Activated T-cell treated with anti-CD3 and anti-CD28 coated beads, Interleukin-2, amount 50 U/mL, for 4 hours (primary cell): ENCODE data around the gene PGBD1. TPM values are rescaled to one million over a fixed set of nuclear protein-coding genes. Genes with fewer than 3 reads are reported as not detected.
"Not testable (repeated sequence)": the region's sequence is repeated elsewhere in the genome, so short reads cannot be mapped to it uniquely, and the experiment has no call there.

Experiments used
- ATAC-seq, 2 donors: fragments of 200-7000 bp; cut with Tn5 transposase; one replicate each; pipeline ENCODE4 v1.10.0; 2021
- DNase-seq: peaks from one replicate; pipeline ENCODE4 v3.0.0-alpha.2; 2020
- H3K27me3 Mint-ChIP-seq: one replicate; pipeline ENCODE4 v1.8.0; 2021; ENCODE audit warnings: low read depth, mixed read lengths
- H3K36me3 Mint-ChIP-seq: one replicate; pipeline ENCODE4 v1.8.0; 2022; ENCODE audit warnings: mixed read lengths; ENCODE audit not compliant: insufficient read depth
- H3K4me1 Mint-ChIP-seq: one replicate; pipeline ENCODE4 v1.8.0; 2021; ENCODE audit warnings: low read depth, mixed read lengths
- H3K4me3 Mint-ChIP-seq: one replicate; pipeline ENCODE4 v1.8.0; 2021; ENCODE audit warnings: mild to moderate bottlenecking, moderate library complexity, mixed read lengths
- H3K9me3 Mint-ChIP-seq: one replicate; pipeline ENCODE4 v1.8.0; 2021; ENCODE audit warnings: mixed read lengths
- total RNA-seq, 3 donors: library from RNA; stranded (reverse); gene quantifications; one replicate each; pipeline ENCODE4 v1.2.1, GENCODE V29; 2021

The PGBD1 gene
- total RNA-seq, 3 donors from 2014 or later: 1.7 to 2.7 (median 2.3) TPM

DNA sequence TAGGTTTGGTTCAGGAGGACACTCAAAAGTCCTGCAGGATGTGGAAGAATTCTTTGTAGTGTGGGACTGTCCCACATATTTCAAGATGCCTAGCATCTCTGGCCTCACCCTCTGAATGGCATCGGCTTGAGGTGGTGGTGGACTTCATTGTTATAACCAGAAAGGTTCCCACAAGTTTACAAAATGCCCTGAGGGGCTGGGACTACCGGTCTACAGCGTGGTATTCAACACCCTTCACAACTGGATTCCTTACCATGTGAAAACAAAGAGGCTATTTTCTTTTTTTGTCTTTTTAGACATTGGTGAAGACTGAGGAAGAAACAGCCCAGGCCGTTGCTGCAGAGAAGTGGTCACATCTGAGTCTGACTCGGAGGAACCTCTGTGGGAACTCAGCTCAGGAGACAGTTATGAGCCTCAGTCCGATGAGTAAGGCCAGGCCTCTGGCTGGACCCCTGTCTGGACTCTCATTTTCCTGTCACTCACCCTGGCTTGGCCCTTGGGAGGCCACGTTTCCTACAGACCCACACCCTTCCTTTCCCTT, 15.2 kb downstream of the PGBD1 start:
- H3K9me3 Mint-ChIP-seq: no peaks in the 10 kb centered on the region
- no peaks in the 10 kb centered on the region for H3K27me3 Mint-ChIP-seq
- H3K4me3 Mint-ChIP-seq: no peak overlapping the region
- peaks cover 5% of the 10 kb centered on the region for H3K36me3 Mint-ChIP-seq
- ATAC-seq: no peak
- no peak for DNase-seq
- H3K4me1 Mint-ChIP-seq: no peaks in the 10 kb centered on the region

- Mint-ChIP-seq H3K9me3 (peaks cover 5% of the 10 kb centered on the region), H3K4me1 (peaks cover 22% of the 10 kb centered on the region), H3K36me3 (peaks cover under 1% of the 10 kb centered on the region), H3K27me3 (peaks cover 4% of the 10 kb centered on the region), H3K4me3 (peak overlapping the region; percentile 46)
- ATAC-seq (peak; percentile 67 to 82), DNase-seq (no peak)
Measured at GRCh38 chr6:28303570-28303969, 22.2 kb downstream of the PGBD1 start.

DNA sequence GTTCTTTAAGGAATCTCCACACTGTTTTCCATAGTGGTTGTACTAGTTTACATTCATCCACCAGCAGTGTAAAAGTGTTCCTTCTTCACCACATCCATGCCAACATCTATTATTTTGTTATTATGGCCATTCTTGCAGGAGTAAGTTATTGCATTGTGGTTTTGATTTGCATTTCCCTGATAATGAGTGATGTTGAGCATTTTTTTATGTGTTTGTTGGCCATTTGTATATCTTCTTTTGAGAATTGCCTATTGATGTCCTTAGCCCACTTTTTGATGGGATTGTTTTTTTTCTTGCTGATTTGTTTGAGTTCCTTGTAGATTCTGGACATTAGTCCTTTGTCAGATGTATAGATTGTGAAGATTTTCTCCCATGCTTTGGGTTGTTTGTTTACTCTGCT, 25.0 kb downstream of the PGBD1 start:
- peaks cover 23% of the 10 kb centered on the region for H3K27me3 Mint-ChIP-seq
- H3K36me3 Mint-ChIP-seq, DNase-seq, ATAC-seq, H3K9me3 Mint-ChIP-seq, H3K4me3 Mint-ChIP-seq: not testable (repeated sequence)
- peaks cover 22% of the 10 kb centered on the region for H3K4me1 Mint-ChIP-seq

- no peak for ATAC-seq
- no peaks in the 10 kb centered on the region for H3K4me1 Mint-ChIP-seq
- peaks cover 4% of the 10 kb centered on the region for H3K9me3 Mint-ChIP-seq
- no peak for DNase-seq
- no peak overlapping the region for H3K4me3 Mint-ChIP-seq
- H3K27me3 Mint-ChIP-seq: peaks cover 30% of the 10 kb centered on the region
- H3K36me3 Mint-ChIP-seq: no peaks in the 10 kb centered on the region
Measured at GRCh38 chr6:28311139-28311823, 29.9 kb downstream of the PGBD1 start.

- H3K4me1 Mint-ChIP-seq: no peaks in the 10 kb centered on the region
- no peaks in the 10 kb centered on the region for H3K36me3 Mint-ChIP-seq
- no peak for ATAC-seq
- no peaks in the 10 kb centered on the region for H3K9me3 Mint-ChIP-seq
- H3K4me3 Mint-ChIP-seq: no peak overlapping the region
- peaks cover 33% of the 10 kb centered on the region for H3K27me3 Mint-ChIP-seq
- no peak for DNase-seq
Measured at GRCh38 chr6:28312939-28313338, 31.6 kb downstream of the PGBD1 start.

DNA sequence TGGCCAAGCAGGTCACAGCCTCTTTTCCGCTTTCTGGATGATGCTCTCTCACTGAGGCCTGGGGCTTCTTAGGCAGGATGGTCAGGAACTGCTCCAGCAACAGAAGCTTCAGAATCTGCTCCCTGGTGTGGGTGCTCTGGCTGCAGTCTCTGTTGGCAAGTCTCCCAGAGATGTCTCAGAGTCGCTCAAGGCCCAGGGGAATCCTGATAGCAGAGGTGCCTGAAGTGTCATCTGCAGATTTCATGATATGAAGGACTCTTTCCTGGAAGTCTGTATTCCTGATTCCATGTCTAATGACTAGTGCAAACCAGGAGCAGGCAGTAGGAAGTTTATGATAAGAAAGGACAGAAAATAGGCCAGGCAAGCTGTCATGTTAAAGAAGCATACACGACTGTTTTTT, 34.3 kb downstream of the PGBD1 start:
- ATAC-seq (no peak), DNase-seq (no peak)
- H3K4me3 Mint-ChIP-seq: no peak overlapping the region
- peaks cover 20% of the 10 kb centered on the region for H3K27me3 Mint-ChIP-seq
- no peaks in the 10 kb centered on the region for H3K36me3 Mint-ChIP-seq
- H3K9me3 Mint-ChIP-seq: no peaks in the 10 kb centered on the region
- no peaks in the 10 kb centered on the region for H3K4me1 Mint-ChIP-seq

GRCh38 chr6:28317866-28318265, 36.5 kb downstream of the PGBD1 start:
- not testable (repeated sequence) for H3K36me3 Mint-ChIP-seq, H3K9me3 Mint-ChIP-seq, H3K4me1 Mint-ChIP-seq, H3K4me3 Mint-ChIP-seq, ATAC-seq, DNase-seq
- H3K27me3 Mint-ChIP-seq: peaks cover 14% of the 10 kb centered on the region

- Mint-ChIP-seq H3K4me3 (no peak overlapping the region), H3K27me3 (peaks cover 7% of the 10 kb centered on the region), H3K4me1 (no peaks in the 10 kb centered on the region), H3K36me3 (peaks cover 22% of the 10 kb centered on the region), H3K9me3 (peaks cover 20% of the 10 kb centered on the region)
- DNase-seq: no peak
- no peak for ATAC-seq
Measured at GRCh38 chr6:28322661-28323060, 41.3 kb downstream of the PGBD1 start.

DNA sequence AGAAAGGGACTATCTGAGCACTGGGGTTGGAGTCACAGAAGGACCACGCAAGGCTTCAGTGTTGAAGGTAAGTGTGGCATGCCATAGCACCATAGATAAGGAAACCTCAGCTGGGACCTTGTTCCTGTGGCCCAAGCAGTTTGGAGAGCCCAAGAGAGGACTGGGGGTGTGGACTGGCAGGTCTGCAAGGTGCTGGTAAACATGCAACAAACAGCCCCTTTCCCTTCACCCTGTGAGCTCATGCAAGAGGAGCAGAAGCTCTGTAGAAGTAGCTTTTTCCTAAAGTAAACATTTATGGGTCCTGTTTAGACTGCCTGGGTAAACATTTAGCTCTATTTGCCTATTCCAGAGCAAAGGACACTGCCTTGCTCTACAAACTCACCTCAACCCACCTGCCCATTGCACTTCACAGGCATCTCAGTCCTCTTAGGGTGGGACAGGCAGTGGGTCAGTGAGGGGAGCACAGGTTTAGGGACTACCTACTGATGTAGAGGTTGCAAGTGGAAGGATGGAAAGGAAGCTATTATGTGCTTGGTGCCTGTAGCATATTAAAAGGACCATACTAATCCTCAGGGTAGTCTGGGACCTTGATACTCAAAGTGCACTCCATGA, 42.5 kb downstream of the PGBD1 start:
- peaks cover 24% of the 10 kb centered on the region for H3K9me3 Mint-ChIP-seq
- ATAC-seq (no peak), DNase-seq (no peak)
- no peak overlapping the region for H3K4me3 Mint-ChIP-seq
- H3K4me1 Mint-ChIP-seq: no peaks in the 10 kb centered on the region
- peaks cover 4% of the 10 kb centered on the region for H3K27me3 Mint-ChIP-seq
- peaks cover 26% of the 10 kb centered on the region for H3K36me3 Mint-ChIP-seq

DNA sequence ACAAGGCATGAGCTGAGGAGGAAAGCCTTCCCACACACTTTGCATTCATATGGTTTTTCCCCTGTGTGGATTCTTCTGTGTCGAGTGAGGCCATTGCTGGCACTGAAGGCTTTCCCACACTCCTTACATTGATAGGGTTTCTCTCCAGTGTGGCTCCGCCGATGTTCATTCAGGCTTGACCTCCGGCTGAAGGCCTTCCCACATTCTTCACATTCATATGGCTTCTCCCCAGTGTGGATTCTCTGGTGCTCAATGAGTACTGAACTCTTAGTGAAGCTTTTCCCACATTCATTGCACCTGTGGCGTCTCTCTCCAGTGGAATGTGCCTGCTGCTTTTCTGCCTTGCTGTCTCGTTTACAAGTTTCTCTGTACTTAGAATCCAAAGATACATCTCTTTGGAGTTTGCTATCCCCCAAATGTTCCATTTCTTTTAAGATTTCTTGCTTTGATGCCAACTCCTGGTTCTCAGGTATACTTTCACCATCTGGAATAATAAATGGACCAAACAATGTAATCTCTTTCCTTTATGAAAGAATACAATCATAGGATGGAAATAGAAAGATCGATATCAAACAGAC, 45.1 kb downstream of the PGBD1 start:
- ATAC-seq (no peak), DNase-seq (no peak)
- no peak overlapping the region for H3K4me3 Mint-ChIP-seq
- peaks cover 4% of the 10 kb centered on the region for H3K27me3 Mint-ChIP-seq
- H3K4me1 Mint-ChIP-seq: no peaks in the 10 kb centered on the region
- peaks cover 29% of the 10 kb centered on the region for H3K36me3 Mint-ChIP-seq
- H3K9me3 Mint-ChIP-seq: peaks cover 29% of the 10 kb centered on the region

DNA sequence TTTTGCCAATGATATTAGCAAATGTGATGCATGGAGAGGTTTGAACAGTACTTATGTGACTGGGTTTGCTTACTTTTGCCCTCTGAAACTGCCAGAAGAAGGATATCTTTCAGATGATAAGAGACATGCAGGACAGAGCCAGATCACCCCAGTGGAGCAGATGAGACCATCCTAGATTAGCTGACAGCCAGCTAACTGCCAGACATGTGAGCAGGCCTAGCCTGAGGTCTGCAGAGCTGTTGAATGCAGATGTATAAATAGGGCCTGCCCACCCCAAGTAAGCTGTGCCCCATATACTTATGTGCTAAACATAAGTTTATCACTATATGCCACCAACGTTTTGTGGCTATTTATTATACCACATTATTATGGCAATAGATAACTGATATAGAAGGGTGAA, 48.7 kb downstream of the PGBD1 start:
- no peaks in the 10 kb centered on the region for H3K27me3 Mint-ChIP-seq
- peaks cover 8% of the 10 kb centered on the region for H3K4me1 Mint-ChIP-seq
- DNase-seq: no peak
- H3K4me3 Mint-ChIP-seq: no peak overlapping the region
- H3K9me3 Mint-ChIP-seq: peaks cover 27% of the 10 kb centered on the region
- ATAC-seq: no peak
- peaks cover 27% of the 10 kb centered on the region for H3K36me3 Mint-ChIP-seq

- peaks cover 5% of the 10 kb centered on the region for H3K36me3 Mint-ChIP-seq
Measured at GRCh38 chr6:28333047-28333446, 51.7 kb downstream of the PGBD1 start.

DNA sequence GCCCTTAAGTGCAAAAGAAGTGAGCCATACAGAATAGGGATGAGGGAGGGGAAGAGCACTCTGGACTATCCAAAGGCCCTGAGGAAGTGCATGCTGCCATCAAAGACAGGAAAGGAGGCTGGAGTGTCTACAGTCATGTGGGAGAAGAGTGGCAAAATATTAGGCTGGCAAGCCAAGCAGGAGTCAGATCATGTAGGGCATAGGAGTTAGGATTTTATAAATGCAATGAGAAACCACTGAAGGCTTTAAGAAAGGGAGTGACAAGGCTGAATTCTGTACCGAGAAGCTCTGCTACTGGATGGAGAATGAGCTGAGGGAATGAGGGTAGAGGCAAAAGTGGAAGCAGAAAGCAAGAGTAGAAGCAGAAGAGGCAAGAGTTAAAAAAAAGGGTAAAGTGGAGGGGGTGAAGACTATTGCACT, 52.2 kb downstream of the PGBD1 start:
- Mint-ChIP-seq H3K9me3 (peaks cover 6% of the 10 kb centered on the region), H3K4me3 (peak overlapping the region; percentile 14), H3K27me3 (no peaks in the 10 kb centered on the region), H3K36me3 (peaks cover 5% of the 10 kb centered on the region), H3K4me1 (peaks cover 8% of the 10 kb centered on the region)
- no peak for ATAC-seq
- no peak for DNase-seq

More at GRCh38 chr6:28333047-28333446, 51.7 kb downstream of the PGBD1 start:
- Mint-ChIP-seq H3K27me3 (no peaks in the 10 kb centered on the region), H3K4me3 (no peak overlapping the region), H3K4me1 (peaks cover 8% of the 10 kb centered on the region), H3K9me3 (peaks cover 6% of the 10 kb centered on the region)
- DNase-seq (no peak), ATAC-seq (no peak)

DNA sequence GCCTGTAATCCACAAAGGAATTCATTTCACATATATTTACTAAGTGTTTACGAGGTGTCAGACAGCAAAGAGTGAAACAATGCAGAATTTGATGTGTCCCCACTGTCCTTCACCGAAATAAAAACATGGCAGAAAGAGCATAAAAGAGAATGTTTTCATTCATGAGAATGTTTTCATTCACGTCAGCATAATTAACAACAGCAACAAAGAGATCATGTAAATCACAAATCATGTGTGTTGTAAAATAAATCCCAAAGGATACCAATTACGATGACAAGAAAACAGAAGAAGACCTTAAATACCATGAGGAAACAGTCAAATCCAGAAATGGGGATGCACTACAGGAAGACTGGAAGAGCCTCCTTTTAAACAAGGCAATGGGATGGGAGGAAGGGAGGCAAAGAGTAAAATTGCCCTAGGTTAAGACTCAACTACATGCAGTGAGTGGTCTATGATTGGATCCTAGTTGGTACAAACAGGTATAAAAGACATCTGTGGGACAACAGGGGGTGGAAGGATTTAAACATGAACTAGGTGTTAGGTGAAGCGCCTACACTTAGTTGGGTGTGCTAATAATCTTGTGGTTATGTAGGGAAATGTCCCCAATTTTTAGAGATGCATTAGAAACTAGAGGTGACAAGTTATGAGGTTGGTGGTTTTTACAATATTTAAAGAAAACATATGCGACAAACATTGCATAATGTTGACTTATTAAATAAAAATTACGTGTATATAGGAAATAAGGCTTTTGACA, 53.1 kb downstream of the PGBD1 start:
- no peaks in the 10 kb centered on the region for H3K9me3 Mint-ChIP-seq
- H3K4me3 Mint-ChIP-seq: no peak overlapping the region

More for the DNA sequence above, 53.1 kb downstream of the PGBD1 start:
- peaks cover 8% of the 10 kb centered on the region for H3K4me1 Mint-ChIP-seq
- no peaks in the 10 kb centered on the region for H3K36me3 Mint-ChIP-seq
- H3K27me3 Mint-ChIP-seq: no peaks in the 10 kb centered on the region
- no peak for DNase-seq
- no peak for ATAC-seq
